Ovary (tissue), 9 donors: ENCODE data around the gene SAA4. TPM values are rescaled to one million over a fixed set of nuclear protein-coding genes. Genes with fewer than 3 reads are reported as not detected.
"Not testable (repeated sequence)": the region's sequence is repeated elsewhere in the genome, so short reads cannot be mapped to it uniquely, and the experiment has no call there.

Source experiments
- DNase-seq, 5 donors: peaks; one replicate each; pipeline ENCODE4 v3.0.0-alpha.2; 2019 to 2020
- H3K27ac ChIP-seq, 2 donors: fragments of 200-600 bp; one replicate each; pipeline versions ENCODE4 v1.5.1 to v1.8.0; 2019 to 2022
- H3K27me3 ChIP-seq: fragments of 200-600 bp; one replicate; pipeline ENCODE4 v1.8.0; 2022
- H3K36me3 ChIP-seq: fragments of 200-600 bp; sonication (generic); one replicate; pipeline ENCODE4 v1.5.1; 2019
- H3K4me1 ChIP-seq: one replicate; pipeline ENCODE4 v1.8.1; 2013; ENCODE audit warnings: mild to moderate bottlenecking, moderate library complexity; ENCODE audit not compliant: insufficient read depth
- H3K4me3 ChIP-seq: fragments of 200-600 bp; sonication (generic); one replicate; pipeline ENCODE4 v1.5.1; 2017
- H3K9me3 ChIP-seq, 2 donors: fragments of 200-600 bp in 1 of 2; sonication (generic) in 1 of 2; one replicate each; pipeline versions ENCODE4 v1.5.1 to v1.8.1; 2013 to 2019; ENCODE audit warnings: mild to moderate bottlenecking in 1 of 2, moderate library complexity in 1 of 2
- CTCF ChIP-seq, 3 donors: fragments of 450-650 bp in 2 of 3; fragments of 200-600 bp in 1 of 3; IDR thresholded peaks; one replicate each; pipeline versions ENCODE4 v1.5.1 to v1.8.0; 2016 to 2022; ENCODE audit warnings: antibody characterized with exemption in 3 of 3, mild to moderate bottlenecking in 1 of 3
- EP300 ChIP-seq: sonication (generic); formaldehyde crosslinking; IDR thresholded peaks from one replicate; pipeline ENCODE4 v1.6.1; 2017; ENCODE audit warnings: antibody characterized with exemption
- POLR2A ChIP-seq: fragments of 450-650 bp; IDR thresholded peaks from one replicate; pipeline ENCODE4 v1.6.1; 2017; ENCODE audit warnings: antibody characterized with exemption, mild to moderate bottlenecking, moderate library complexity
- WGBS, 3 donors: extraction: QIAGEN DNeasy Blood & Tissue Kit in 1 of 3; methylation state at CpG; one replicate each; pipeline versions ENCODE4 v1.1.5 to v1.1.7; 2013 to 2017; 5-methylcytosine and 5-hydroxymethylcytosine counted together
- intact Hi-C, 4 donors: fragments of 100-400 bp; cut with DNase I; formaldehyde crosslinking; loops; one replicate each; pipeline versions ENCODE4 v1.11.0 to v1.15.1; 2022 to 2023
- polyA plus RNA-seq, 2 donors: library from polyadenylated mRNA; stranded (reverse); fragments of 200-250 nt in 1 of 2; fragments of 350-450 nt in 1 of 2; fragmentation: Illumina TruSeq in 1 of 2; extraction: RNeasy Lipid Tissue Mini Kit (QIAGEN cat#74804) in 1 of 2; gene quantifications; one replicate each; pipeline ENCODE4 v1.2.3, GENCODE V29; 2013 to 2014
- total RNA-seq, 7 donors: library from RNA; depleted of rRNA in 2 of 7; stranded (reverse); fragments of >200 nt in 2 of 7; fragmentation: NEBNext Ultra II Directional in 3 of 7; extraction: Animal tissue kit (Norgen Biotek cat#: 25700) in 3 of 7; gene quantifications; one replicate each; pipeline versions ENCODE4 v1.1.0 to v1.2.4, GENCODE V29; 2016 to 2023
- donor health status: DM: no; HTN: no; CAD: no; lungs with moderate emphysema.
- donor health status: DM: no; HTN: no; CAD: no.
- donor health status: Bipolar disorder and iron deficiency.
- donor health status: DM: yes; HTN: yes; CAD: no.
- donor health status: DM: no; HTN: no; CAD: no.
- donor health status: DM: yes; HTN: yes; CAD: no.

The SAA4 gene
- total and polyA plus RNA-seq, 9 donors: 0.57 TPM; not detected in 8

GRCh38 chr11:18254781-18255361, 18.3 kb upstream of the SAA4 start:
- no peak overlapping the region for H3K4me3 ChIP-seq
- TF ChIP-seq POLR2A (no peak), EP300 (no peak), CTCF (IDR thresholded peaks at IDR 0.05) (no peak)
- H3K36me3 ChIP-seq: no peaks in the 10 kb centered on the region
- no peak overlapping the region for H3K27ac ChIP-seq
- H3K9me3 ChIP-seq: no peaks in the 10 kb centered on the region
- intact Hi-C loops: no loop called here
- 57 to 61% (median 58%) methylated on average over 2 of the region's 2 CpGs for WGBS, 3 donors
- no peaks in the 10 kb centered on the region for H3K4me1 ChIP-seq
- no peak for DNase-seq
- no peaks in the 10 kb centered on the region for H3K27me3 ChIP-seq

GRCh38 chr11:18253778-18254338, 17.3 kb upstream of the SAA4 start:
- no peak for DNase-seq
- Histone ChIP-seq H3K36me3 (no peaks in the 10 kb centered on the region), H3K4me3 (no peak overlapping the region), H3K4me1 (no peaks in the 10 kb centered on the region), H3K27ac (no peak overlapping the region), H3K9me3 (no peaks in the 10 kb centered on the region), H3K27me3 (no peaks in the 10 kb centered on the region)
- intact Hi-C loops: no loop called here
- TF ChIP-seq POLR2A: no peak
- TF ChIP-seq EP300: no peak
- no peak for TF ChIP-seq CTCF (IDR thresholded peaks at IDR 0.05)
- WGBS, 3 donors: 78 to 85% (median 81%) methylated on average over 11 of the region's 11 CpGs

- Histone ChIP-seq H3K9me3 (no peaks in the 10 kb centered on the region), H3K36me3 (no peaks in the 10 kb centered on the region), H3K27ac (no peak overlapping the region), H3K4me1 (no peaks in the 10 kb centered on the region), H3K27me3 (no peaks in the 10 kb centered on the region), H3K4me3 (no peak overlapping the region)
- WGBS, 3 donors: 84 to 91% (median 85%) methylated on average over 3 of the region's 3 CpGs
- no peak for DNase-seq
- intact Hi-C loops: no loop called here
- TF ChIP-seq CTCF (IDR thresholded peaks at IDR 0.05) (no peak), EP300 (no peak), POLR2A (no peak)
Measured at GRCh38 chr11:18253233-18253632, 16.6 kb upstream of the SAA4 start.

GRCh38 chr11:18248561-18248960, 12.0 kb upstream of the SAA4 start, which contains the start of gene SAA2:
TSS of gene SAA2 (minus strand) at chr11:18248668. CDS start at chr11:18248011, 657 bp downstream.
- H3K4me3 ChIP-seq: no peak within 1 kb of the TSS
- no peaks in the 10 kb centered on the region for H3K36me3 ChIP-seq
- H3K4me1 ChIP-seq: no peaks in the 10 kb centered on the region
- TF ChIP-seq POLR2A: no peak
- TF ChIP-seq CTCF (IDR thresholded peaks at IDR 0.05): no peak
- TF ChIP-seq EP300: no peak
- intact Hi-C loops: no loop called here
- DNase-seq: no peak
- WGBS, 3 donors: 58 to 77% (median 74%) methylated on average over 4 to 5 of the region's 5 CpGs
- H3K27me3 ChIP-seq: no peaks in the 10 kb centered on the region
- no peak within 1 kb of the TSS for H3K27ac ChIP-seq
- H3K9me3 ChIP-seq: no peaks in the 10 kb centered on the region

GRCh38 chr11:18247191-18247581, 10.6 kb upstream of the SAA4 start:
- DNase-seq, H3K27me3 ChIP-seq, H3K4me1 ChIP-seq, H3K9me3 ChIP-seq, H3K27ac ChIP-seq, intact Hi-C loops, H3K4me3 ChIP-seq, H3K36me3 ChIP-seq: not testable (repeated sequence)
- WGBS, 3 donors: 59 to 74% (median 60%) methylated on average over 2 to 4 of the region's 6 CpGs

- DNase-seq, H3K27me3 ChIP-seq, H3K27ac ChIP-seq, intact Hi-C loops, H3K9me3 ChIP-seq, H3K4me1 ChIP-seq, H3K4me3 ChIP-seq, H3K36me3 ChIP-seq: not testable (repeated sequence)
- whole genome bisulfite sequencing, 3 donors: 74 to 83% (median 76%) methylated on average over 11 of the region's 11 CpGs
Measured at GRCh38 chr11:18246379-18247190, 10.0 kb upstream of the SAA4 start.
